MM.1S (cell line): ENCODE results near the gene NUTM2G.
"Not testable (repeated sequence)": the region's sequence is repeated elsewhere in the genome, so short reads cannot be mapped to it uniquely, and the experiment has no call there.

Experiments used
- CTCF ChIP-seq: fragments of 300-600 bp; sonication (generic); IDR thresholded peaks from 2 replicates; pipeline ENCODE4 v1.5.1; 2016; ENCODE audit warnings: antibody characterized with exemption, low read length, mixed read lengths
- EZH2 ChIP-seq: fragments of 300-600 bp; sonication (generic); optimal IDR thresholded peaks from 2 replicates; pipeline ENCODE3; 2017; ENCODE audit warnings: low read depth, mild to moderate bottlenecking, antibody characterized with exemption, low read length, mixed read lengths

- not testable (repeated sequence) for TF ChIP-seq CTCF, EZH2
These were observed 13.0 kb downstream of the NUTM2G start for GRCh38 chr9:96941628-96942027.
